CD4-positive, alpha-beta T cell treated with Interleukin-12 subunit alpha and Interleukin-12 subunit beta, for 1 hour (primary cell): ENCODE results near the gene CLTB.
"Not testable (repeated sequence)": the region's sequence is repeated elsewhere in the genome, so short reads cannot be mapped to it uniquely, and the experiment has no call there.

Experiments used
- DNase-seq: peaks from one replicate; pipeline ENCODE4 v3.0.0-alpha.2; 2020

Gene CLTB, protein sequence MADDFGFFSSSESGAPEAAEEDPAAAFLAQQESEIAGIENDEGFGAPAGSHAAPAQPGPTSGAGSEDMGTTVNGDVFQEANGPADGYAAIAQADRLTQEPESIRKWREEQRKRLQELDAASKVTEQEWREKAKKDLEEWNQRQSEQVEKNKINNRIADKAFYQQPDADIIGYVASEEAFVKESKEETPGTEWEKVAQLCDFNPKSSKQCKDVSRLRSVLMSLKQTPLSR

DNA sequence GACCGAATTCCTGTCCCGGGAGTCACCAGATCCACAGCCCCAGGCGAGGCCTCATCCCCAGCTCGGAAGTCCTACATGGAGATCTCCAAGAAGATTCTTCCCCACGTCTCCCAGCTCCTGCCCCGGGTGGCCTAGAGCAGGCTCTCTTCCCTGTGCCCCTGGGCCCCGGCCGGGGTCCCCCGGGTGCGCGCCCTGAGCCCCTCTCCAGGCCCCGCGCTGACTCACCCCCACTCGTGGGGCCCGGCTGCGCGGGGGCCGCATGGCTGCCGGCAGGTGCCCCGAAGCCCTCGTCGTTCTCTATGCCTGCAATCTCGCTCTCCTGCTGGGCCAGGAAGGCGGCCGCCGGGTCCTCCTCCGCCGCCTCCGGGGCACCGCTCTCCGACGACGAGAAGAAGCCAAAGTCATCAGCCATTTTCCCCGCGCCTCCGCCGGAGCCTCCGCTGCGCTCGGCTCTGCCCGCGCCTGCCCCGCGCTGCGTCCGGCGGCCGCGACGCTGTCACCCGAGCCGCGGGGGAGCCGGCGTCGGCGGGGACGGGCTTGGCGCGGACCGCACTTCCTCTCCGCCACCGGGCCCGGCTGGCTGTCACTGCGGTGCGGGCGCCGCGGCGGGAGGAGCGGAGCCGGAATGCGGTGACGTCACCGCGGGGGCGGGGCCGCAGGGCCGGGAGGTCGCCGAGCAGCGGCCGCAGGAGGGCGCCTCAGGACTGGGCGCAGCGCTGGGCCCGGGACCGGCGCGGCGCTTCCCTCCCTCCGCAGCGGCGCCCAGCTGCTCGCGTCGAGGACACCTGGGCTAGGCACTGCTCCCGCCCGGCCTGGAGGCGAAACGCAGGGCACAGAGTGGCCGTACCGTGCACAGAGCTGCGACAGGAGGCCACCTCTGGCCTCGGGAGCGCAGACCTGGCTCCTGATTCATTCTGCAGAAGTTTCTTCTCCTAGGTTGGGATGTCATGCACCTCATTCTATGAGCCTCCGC lies at the start of gene CLTB:
Gene CLTB, minus strand, starts transcription at position 588 of the 973 bp plus-strand sequence. Its CDS starts 176 bp downstream, at position 412.
- peak; percentile 94 for DNase-seq

DNA sequence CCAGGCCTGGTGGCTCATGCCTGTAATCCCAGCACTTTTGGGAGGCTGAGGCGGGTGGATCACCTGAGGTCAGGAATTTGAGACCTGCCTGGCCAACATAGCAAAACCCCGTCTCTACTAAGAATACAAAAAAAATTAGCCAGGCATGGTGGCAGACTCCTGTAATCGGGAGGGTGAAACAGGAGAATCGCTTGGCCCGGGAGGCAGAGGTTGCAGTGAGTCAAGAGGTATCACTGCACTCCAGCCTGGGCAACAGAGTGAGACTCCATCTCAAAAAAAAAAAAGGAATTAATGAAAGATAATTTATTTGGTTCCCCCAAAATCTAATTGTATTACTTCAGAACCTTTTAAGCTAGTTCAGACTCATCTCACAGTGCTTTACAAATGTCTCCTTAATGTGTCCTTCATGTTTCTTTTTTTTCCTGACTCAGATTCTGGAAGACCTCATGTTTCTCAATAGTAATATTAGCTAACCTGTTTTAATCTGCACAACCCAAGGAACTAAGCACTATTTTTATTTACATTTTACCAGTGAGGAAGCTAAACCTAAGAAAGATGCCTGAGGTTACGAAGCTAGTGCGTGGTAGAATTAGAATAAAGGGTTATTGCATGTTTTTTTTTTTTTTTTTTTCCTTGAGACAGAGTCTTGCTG lies 46.9 kb upstream of the CLTB start:
- no peak for DNase-seq

DNA sequence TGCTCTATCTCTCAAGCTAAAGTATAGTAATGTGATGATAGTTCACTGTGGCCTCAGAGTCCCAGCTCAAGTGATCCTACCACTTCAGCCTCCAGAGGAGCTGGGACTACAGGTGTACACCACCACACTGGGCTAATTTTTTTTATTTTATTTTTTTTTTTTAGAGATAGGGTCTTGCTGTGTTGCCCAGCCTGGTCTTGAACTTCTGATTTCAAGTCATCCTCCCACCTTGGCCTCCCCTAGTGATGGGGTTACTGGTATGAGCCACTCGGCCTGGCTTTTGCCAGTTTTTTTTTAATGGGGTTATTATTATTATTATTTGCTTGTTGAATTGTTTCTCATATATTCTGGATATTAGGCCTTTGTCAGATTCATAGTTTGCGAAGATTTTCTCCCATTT lies 45.0 kb upstream of the CLTB start:
- no peak for DNase-seq

DNA sequence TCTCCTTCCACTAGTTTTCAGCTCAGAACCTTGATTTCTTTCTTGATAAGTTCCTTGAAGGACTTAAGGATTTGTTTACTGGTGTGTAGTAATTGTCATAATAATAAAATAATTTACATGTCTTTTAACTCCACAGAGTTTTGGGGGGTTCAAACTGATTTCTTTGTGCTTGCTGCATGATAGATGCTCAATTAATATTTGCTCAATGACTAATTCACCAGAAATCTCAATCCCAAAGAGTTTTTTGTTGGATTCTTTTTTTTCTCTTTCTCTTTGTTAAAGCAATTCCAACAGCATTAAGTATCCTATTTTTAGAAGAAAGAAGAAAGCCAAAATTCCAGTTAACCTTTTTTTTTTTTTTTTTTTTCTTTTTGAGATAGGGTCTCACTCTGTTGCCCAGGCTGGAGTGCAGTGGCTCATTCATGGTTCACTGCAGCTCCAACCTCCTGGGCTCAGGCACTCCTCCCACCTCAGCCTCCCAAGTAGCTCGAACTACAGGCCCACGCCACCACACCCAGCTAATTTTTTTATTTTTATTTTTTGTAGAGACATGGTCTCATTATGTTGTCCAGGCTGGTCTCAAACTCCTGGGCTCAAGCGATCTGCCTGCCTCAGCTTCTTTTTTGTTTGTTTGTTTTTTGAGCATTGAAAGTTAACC lies 42.7 kb upstream of the CLTB start:
- DNase-seq: no peak

DNA sequence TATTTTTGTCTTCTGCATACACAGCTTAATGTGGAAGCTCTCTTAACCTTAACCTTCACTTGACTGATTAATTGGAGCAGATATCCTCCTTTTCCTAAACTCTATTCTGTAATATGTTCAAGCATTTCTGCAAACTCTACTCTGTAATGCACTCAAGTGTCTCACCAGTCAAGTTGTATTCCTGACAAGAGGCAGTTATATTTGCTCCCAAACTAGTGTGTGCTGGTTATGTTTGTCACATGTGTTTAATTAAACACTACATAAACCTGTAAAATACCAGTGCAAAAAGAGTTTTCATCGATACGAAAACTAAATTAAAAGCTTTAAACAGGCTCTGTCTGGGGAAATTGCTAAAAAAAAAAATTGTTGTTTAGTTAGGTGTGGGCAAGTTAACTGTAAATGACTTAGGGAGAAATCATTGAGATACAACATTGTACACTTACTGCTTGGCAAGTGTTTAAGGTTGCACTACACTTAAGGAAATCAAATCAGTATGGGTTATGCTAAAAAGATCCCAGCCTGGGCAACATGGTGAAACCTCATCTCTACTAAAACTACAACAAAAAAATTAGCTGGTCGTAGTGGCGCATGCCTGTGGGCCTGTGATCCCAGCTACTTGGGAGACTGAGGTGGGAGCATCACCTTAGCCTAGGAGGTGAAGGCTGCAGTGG lies 38.5 kb upstream of the CLTB start:
- no peak for DNase-seq

DNA sequence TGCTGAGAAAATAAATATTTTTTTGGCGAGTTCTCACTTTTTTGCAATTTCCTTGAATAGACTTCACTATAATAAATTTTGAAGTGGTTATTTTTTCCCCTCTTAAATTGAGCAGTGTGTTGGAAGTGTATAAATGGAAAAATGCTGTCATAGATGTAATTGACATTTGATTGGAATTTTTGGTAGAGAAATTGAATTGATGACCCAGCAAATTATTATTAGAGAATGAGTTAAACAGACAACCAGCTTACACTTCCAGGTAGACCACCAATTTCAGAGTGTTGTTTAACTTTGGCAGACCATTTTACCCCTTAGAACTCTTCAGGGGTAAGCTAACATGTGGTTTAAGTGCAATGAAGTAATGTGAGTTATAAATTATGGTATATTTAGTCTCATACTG lies 33.7 kb upstream of the CLTB start:
- no peak for DNase-seq

DNA sequence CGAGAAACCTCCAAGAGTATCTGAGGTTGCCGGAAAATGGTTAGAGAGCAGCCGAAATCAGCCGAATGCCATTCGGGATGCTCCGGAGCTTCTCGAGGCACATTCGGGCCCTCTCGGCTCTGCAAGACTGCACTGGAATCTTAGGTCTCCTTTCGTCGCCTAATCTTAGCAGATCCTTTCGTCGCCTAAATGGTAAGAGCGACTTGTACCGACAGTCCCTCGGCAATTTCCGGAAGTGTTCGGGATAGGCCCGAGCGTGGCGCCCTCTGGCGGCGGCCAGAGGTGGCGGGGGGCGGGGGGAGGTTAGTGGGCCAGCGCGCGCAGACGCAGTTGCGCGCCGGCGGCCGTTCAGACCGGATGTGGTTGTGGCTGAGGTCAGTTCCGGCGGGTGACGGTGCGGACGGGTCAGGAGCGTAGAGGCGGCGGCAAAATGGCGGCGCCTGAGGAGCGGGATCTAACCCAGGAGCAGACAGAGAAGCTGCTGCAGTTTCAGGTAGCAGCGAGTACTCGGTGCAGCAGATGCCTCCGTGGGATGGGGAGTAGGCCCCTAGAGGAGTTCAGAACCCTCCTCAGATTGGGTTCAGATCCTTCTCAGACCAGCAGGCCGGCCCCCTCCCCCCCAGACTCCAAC lies 31.8 kb upstream of the CLTB start, which contains the start of gene FAF2:
Gene FAF2, plus strand, starts transcription at position 408 of the 631 bp plus-strand sequence. Its CDS starts 23 bp downstream, at position 431.
- peak; percentile 99 for DNase-seq

DNA sequence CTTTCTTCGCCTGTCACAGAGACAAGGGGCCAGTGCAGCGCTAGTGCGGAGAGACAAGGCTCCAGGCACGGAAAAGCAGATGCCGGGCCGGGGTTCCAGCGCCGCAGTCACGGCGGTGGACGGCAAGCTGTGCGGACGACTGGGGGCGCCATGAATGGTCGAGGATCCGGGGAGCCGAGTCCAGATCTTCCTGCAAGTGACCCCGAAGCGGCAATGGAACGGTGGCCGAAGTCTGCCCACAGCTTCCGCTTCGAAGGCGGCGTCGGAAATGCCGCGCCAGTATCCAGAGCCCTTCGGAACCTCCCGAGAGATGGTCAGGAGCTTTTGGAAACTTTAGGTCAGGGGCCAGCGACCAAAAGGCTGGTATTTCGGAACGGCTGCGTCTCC lies 31.2 kb upstream of the CLTB start:
- DNase-seq: no peak

DNA sequence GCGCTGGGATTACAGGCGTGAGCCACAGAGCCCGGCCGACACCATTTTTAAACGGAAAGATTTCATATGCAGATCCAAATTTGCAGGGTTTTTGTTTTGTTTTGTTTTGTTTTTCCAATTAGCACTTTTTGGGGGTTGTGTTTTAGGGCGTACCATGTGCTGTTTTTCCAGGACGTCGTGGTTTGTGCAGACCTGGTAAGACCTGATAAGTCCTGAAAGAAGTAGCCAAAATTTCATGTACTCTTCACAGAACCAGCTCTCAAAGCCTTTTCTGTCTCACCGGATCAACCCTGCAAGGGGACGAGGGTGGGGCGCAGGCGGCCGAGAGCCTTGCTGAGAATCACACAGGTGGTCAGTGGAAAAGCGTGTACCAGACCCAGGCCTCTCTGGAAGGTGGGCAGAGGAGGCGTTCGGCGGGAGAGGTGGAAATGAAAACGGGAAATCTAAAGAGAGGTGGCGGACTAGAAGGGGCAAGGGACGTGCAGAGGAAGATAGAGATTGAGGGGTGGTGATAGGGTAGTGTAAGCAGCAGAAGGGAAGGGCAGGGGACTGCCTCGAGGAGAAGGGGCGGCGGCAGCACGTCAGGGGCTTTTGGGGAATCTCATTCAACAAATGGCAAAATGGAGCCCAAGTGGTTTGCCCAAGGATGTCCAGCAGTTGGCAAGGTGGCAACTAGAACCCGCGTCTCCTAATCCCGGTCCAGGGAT lies 30.7 kb upstream of the CLTB start:
- peak; percentile 2 for DNase-seq

DNA sequence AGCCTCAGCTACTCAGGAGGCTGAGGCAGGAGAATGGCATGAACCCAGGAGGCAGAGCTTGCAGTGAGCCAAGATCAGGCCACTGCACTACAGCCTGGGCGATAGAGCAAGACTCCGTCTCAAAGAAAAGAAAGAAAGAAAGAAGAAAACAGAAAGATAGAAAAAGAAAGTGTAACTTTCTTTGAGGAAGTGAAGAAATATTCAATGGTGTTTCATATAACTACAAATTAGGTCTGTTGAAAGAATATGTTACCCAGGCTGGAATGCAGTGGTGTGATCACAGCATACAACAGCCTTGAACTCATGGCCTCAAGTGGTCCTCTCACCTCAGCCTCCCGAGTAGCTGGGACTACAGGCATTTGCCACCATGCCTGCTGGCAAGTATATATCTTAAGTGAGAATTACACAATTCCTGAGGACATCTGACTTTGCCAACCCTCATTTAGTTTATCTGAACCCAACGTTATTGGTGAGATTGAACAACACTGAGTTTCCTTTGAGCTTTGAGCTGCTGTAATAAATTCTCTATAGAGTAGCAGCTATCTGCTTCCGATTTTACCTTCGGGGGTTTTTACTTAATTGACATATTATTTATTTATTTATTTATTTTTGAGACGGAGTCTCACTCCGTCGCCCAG lies 29.8 kb upstream of the CLTB start:
- no peak for DNase-seq

DNA sequence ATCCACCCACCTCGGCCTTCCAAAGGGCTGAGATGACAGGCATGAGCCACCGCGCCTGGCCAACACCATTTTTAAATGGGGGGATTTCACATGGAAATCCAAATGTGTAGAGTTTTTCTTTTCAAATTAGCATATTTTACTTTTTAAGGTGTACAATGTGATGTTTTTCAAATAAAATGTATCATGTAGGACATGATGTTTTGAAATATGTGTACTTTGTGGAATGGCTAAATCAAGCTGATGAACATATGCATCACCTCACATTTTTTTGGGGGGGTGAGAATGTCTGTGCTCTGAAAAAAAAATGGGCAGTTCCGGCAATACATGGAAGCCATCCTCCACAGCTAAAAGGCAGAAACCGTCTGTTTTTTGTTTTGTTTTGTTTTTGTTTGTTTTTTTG lies 28.4 kb upstream of the CLTB start:
- DNase-seq: no peak

DNA sequence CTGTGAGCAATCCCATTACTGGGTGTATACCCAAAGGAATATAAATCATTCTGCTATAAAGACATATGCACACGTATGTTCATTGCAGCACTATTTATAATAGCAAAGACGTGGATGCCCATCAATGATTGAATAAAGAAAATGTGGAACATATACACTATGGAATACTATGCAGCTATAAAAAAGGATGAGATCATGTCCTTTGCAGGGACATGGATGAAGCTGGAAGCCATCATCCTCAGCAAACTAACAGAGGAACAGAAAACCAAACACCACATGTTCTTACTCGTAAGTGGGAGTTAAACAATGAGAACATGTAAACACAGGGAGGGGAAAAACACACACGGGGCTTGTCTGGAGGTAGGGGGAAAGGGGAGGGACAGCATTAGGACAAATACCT lies 26.6 kb upstream of the CLTB start:
- not testable (repeated sequence) for DNase-seq

DNA sequence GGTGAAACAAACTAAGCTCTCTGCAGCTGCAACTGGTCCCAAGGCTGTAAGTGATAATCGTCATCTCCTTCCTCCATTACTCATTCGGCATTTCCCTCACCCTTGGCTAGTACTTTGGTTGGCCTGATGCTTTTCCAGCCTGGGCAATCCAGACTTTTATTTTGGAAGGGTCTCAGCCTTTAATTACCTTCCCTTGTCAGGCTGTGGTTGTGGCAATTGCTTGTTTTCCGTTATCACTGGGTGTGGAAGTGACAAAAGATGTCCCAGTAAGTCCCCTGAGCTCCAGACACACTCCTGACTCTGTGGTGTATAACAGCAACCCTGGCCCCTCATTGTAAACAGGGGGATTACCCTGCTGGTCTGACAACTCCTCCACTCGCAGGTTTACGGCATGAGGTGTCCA lies 25.6 kb upstream of the CLTB start:
- no peak for DNase-seq

DNA sequence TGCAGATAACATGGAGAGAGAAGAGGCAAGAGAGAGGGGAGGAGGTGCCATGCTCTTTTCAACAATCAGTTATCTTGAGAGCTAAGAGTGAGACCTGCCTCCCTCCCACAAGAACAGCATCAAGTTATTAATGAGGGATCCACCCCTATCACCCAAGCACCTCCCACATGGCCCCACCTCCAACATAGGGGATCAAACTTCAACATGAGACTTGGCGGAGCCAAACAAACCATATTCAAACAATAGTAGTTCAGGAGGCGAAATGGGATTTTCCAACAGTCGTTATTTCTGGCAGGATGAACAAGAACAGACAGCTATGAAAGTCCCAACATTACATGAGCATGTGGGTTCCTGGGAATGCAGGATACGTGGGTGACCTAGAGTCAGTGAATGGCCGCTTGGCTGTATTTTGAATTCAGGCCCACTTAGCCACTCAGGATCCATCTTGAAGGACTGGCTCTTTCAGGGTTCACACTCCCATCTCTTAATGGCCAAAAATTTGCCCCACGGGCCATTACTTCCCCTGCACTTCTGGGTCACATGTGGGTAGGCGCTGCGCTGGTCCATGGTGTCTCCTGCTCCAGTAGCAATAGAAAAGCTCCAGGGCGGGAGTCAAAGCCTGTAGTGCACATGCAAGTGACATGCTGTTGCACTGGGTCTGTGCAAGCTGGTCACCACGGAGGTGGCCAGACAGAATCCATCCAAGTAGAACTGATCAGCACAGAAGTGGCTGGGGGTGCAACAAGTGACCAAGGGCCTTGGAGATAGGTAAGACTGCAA lies 24.8 kb upstream of the CLTB start:
- DNase-seq: no peak

DNA sequence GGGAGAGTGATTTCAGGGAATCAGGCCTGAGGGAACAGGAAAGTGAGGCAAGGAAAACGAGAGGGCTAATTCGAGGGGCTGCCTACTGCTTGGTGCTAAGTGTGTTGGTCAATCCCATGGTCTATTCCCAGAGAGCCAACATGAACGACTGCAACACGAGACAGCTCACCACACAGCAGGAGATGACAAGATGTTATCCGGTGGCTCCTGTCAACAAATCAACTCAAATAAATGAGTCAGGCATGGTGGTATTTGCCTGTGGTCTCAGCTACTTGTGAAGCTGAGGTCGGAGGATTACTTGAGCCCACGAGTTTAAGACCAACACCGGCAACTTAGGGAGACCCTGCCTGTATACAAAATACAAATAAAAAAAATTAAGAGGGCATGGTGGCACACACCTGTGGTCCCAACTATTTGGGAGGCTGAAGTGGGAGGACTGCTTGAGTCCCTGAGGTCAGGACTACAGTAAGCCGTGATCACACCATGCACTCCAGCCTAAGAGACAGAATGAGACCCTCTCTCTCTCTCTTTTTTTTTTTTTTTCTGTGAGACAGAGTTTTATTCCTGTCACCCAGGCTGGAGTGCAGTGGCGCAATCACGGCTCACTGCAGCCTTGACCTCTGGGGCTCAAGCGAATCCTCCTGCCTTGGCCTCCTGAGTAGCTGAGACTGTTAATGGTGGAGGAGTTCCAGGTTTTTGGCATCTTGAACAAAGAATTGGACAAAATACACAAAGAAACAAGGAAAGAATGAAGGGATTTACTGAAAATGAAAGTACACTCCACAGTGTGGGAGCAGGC lies 22.8 kb upstream of the CLTB start:
- DNase-seq: no peak

DNA sequence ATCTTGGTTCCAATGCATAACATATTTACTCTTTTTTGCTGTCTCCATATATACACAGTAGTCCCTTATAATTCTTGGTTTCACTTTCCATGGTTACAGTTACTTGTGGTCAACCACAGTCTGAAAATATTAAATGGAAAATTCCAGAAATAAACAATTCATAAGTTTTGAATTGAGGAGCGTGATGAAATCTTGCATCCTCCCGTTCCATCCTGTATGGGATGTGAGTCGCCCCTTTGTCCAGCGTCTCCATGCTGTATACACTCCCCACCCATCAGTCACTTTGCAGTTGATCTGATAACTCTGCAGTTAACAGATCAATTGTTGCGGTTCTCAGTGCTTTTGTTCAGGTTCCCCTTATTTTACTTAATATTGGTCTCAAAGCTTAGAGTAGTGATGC lies 20.3 kb upstream of the CLTB start:
- DNase-seq: peak; percentile 7

DNA sequence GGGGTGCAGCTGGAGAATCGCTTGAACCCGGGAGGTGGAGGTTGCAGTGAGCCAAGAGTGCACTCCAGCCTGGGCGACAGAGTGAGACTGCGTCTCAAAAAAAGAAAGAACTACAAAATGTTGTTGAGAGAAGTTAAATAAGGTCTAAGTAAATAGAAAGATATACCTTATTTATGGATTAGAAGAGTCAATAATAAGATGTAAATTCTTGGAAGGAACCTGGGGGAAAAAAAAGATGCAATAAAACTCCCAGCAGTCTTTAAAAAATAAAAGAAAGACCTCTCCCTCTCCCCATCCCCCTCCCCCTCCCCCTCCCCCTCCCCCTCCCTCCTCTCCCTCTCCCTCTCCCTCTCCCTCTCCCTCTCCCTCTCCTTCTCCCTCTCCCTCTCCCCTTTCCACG lies 16.4 kb upstream of the CLTB start:
- no peak for DNase-seq

DNA sequence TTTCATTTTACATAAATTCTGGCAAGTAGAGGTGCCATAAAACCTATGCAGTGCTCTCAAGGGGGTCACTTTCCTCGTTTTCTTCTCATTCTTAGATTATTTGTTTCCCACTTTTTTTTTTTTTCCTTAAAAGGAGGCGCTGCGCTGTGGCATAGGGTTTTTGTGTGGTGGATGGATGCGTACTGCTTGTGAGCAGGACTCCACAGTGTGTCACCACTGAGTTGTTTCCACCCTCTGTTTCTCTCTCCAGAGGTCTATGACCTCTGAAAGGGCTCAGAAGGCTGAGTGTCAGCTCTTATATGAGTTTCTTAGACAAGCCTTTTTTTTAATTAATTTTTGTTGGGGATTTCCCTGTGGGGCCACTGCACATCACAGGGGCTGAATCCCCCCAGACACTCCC lies 13.6 kb upstream of the CLTB start:
- no peak for DNase-seq

DNA sequence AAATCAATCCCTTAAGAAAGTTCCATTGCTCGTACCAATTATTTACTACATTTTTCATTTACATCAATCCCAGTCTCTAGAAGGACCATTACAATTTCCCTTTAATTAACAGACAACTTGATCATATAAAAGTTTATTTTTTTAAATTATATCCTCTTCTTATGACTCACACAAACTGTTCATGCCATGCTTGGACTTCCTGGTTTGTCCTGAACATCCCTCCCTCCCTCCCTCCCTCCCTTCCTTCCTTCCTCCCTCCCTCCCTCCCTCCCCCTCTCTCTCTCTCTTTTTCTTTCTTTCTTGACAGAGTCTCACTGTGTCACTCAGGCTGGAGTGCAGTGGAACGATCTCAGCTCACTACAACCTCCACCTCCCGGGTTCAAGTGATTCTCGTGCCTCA lies 11.6 kb upstream of the CLTB start:
- no peak for DNase-seq
